Activated CD4-positive, alpha-beta T cell treated with anti-CD3 and anti-CD28 coated beads, Interleukin-2, amount 50 U/mL, for 1 hour (primary cell): ENCODE data around the gene NOC2L.

Experiments
- DNase-seq: peaks from one replicate; pipeline ENCODE4 v3.0.0-alpha.2; 2020

The NOC2L gene

GRCh38 chr1:927234-927633 is 31.8 kb downstream of the NOC2L start:
- DNase-seq = no peak

DNA sequence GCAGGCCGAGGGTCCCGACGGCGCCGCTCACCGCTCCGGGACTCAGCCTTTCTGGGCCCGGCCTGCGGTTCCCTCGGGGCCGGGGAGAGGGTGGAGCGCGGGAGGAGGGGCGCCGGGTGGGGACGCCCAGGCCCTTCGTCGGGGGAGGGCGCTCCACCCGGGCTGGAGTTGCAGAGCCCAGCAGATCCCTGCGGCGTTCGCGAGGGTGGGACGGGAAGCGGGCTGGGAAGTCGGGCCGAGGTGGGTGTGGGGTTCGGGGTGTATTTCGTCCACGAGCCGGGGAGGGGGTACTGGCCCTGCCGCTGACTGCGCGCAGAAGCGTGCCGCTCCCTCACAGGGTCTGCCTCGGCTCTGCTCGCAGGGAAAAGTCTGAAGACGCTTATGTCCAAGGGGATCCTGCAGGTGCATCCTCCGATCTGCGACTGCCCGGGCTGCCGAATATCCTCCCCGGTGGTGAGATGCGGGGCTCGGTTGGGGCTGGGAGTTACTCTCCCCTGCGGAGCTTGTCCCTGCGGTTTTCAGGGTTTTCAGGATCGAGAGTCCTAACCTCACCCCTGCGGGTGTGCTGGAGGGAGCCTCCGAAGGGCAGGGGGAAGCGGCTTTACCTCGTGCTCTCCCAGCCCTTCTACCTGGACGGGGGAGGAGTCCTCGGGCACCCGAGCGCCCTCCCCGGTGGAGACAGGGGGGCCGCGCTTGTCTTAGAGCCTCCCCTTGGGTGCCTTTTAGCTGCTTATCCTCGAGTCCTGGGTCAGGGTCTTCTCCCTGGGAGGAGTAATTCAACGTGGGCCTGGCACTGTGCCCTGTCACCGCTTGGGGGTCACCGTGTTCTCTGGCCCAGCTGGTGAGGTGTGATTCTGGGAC is 33.3 kb downstream of the NOC2L start:
- no peak for DNase-seq

- no peak for DNase-seq
Observed at GRCh38 chr1:924656-925560, 34.1 kb downstream of the NOC2L start.

DNA sequence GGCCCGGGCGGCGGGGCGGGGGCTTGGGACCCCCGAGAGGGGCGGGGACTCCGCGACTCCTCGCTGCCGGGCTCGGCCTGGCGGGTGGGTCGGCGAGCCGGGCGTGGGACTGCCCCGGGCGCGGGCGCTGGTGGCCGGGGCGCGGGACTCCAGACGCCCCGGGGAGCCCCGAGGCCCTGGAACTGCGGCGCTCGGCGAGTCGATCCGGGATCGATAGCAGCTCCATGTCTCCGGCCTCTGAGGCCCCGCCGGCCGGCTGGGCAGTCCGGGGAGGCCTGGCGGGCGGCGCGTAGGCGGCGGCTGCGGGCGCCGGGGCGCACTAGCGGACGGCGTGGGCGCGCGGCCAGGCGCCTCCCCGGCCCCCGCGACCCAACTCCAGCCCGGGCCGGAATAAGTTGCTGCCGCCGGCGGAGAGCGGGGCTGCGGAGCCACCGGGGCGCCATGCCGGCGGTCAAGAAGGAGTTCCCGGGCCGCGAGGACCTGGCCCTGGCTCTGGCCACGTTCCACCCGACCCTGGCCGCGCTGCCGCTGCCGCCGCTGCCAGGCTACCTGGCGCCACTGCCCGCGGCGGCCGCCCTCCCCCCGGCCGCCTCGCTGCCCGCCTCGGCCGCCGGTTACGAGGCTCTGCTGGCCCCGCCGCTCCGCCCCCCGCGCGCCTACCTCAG is 34.9 kb downstream of the NOC2L start:
- DNase-seq = no peak

GRCh38 chr1:923131-923990 is 35.7 kb downstream of the NOC2L start, which contains the start of gene SAMD11:
SAMD11 (plus strand) TSS chr1:923923; CDS start chr1:924432, 509 bp downstream.
- peak; percentile 70 for DNase-seq

DNA sequence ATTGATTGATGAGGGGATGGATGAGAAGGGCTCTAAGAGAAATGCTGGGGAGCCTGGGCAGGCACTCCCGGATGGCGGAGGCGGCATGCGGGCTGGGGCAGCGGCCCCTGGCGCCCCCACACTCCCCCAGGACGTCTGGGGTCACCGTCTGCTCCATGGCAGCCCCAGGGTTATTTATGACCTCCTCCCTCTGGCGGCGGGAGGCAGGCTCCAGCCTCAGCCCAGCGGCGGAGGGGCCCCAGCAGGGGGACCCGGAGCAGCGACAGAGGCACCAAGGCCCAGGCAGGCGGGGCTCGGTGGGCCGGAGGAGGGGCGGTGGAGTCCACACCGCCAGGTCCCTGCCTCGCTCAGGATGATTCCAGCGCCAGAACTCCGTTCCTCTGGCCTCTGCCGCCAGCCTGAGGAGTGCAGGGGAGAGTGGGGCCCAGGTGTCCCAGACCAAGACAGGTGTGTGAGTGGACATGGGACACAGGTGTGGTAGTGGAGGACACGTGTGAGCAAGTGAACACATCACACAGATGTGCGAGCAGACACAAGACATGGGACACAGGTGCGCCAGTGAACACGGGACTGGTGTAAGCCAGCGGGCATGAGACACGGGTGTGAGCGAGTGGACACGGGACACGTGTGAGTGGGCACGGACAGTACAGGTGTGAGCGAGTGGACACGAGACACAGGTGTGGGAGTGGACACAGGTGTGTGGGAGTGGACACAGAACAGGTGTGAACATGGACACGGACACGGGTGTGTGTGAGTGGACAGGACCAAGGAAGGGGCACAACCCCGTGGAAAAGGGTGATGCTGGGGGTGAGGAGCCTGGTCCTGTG is 37.8 kb downstream of the NOC2L start:
- peak; percentile 35 for DNase-seq

- DNase-seq = no peak
Observed at GRCh38 chr1:920521-920920, 38.5 kb downstream of the NOC2L start.

GRCh38 chr1:920010-920409 is 39.0 kb downstream of the NOC2L start:
- no peak for DNase-seq

DNA sequence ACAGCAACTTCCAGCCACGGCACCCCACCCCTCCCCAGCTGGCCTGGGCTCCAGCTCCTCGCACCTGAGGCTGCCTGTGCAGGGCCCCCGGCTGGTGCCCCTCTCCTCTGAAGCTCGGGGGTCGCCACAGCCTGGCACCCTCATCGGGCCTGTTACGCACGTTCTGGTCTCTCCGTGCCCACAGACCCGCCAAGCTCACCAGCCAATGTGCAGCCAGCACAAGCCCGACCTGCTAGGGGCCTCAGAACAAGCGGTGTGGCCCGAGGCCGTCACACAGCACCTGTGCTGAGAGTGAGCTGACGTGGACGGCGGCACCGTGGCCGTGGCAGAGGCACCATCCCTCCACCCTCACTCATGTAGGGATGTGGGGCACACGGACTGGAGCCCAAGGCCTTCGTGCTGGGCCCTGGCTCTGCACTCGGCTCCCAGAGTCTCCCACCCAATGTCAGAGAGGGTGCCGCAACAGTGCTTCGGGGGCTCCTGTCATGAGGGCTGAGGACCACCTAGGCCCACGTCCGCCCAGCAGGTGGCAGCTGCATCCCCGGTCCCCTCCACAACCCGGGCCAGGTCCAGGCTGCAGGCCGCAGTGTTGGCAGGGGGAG is 39.7 kb downstream of the NOC2L start:
- DNase-seq = no peak

DNA sequence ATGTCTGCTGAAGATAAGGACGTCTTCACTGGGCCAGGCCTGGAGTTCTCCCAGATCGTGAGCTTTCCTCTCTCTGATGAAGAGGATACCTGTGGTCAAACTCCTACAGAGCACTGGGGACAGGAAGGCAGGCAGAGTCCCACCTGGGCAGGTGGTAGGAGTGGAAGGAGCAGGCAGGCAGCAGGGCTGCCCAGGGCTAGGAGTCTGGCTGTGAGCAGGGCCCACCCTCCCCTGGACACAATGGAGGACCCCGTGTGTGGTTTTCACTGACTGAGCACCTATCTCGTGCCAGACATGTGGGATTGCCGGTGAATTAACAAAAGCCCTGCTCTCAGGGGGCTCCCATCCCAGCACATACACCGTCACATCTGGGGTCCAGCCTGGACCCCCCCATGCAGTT is 40.2 kb downstream of the NOC2L start:
- DNase-seq = no peak

- no peak for DNase-seq
Observed at GRCh38 chr1:918353-918752, 40.7 kb downstream of the NOC2L start.

GRCh38 chr1:917466-918091 is 41.5 kb downstream of the NOC2L start:
- DNase-seq = no peak

DNA sequence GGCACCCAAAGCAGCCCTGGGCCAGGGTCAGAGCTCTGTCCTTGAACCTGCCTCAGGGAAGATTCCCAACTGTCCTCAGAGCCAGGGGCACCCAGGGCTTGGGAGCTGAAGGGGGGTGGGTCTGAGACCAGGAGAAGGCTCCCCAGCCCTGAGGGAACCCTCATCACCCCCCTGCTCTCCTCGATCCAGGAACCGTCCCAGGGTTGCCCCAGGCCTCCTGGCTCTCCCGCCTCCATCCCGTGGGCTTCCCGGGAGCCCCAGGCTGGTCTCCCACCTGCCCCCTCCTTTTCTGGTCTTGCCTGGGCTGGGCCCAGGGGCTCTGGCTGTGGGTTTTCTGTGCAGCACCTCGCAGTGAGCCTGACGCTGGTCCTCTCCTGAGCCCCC is 42.0 kb downstream of the NOC2L start:
- DNase-seq = no peak

- no peak for DNase-seq
Observed at GRCh38 chr1:916173-917075, 42.6 kb downstream of the NOC2L start.

GRCh38 chr1:915295-916172 is 43.5 kb downstream of the NOC2L start:
- no peak for DNase-seq

DNA sequence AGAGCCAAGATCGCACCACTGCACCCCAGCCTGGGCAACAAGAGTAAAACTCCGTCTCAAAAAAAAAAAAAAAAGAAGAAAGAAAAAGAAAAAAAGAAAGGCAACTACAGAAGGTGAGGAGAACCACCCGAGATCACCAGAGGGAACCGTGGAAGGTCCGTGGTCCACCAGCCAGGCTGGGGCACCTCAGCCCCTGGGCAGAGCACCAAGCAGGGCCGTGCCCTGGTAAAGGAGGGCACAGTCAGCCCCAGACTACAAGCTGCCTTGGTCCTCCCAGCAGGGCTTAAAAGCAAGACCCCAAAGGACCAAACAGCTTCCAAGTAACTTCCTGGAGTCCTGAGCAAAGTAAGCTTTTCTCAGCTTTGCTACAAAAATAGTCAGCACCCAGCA is 44.2 kb downstream of the NOC2L start:
- no peak for DNase-seq

GRCh38 chr1:914131-914890 is 44.7 kb downstream of the NOC2L start:
- DNase-seq = no peak
